Ishikawa (cell line): ENCODE data around the gene S1PR2.

Source experiments
- CEBPB ChIP-seq: IDR thresholded peaks from 2 replicates; pipeline ENCODE4 v1.6.1; 2012
- CREB1 ChIP-seq: IDR thresholded peaks from 2 replicates; pipeline ENCODE4 v1.6.1; 2012; ENCODE audit warnings: low read depth
- EGR1 ChIP-seq: IDR thresholded peaks from 2 replicates; pipeline ENCODE4 v1.6.1; 2012
- EP300 ChIP-seq: IDR thresholded peaks from 2 replicates; pipeline ENCODE4 v1.6.1; 2012; ENCODE audit warnings: borderline replicate concordance
- FOXM1 ChIP-seq: IDR thresholded peaks from 2 replicates; pipeline ENCODE4 v1.6.1; 2012; ENCODE audit warnings: low read depth, borderline replicate concordance
- NFIC ChIP-seq: IDR thresholded peaks from 2 replicates; pipeline ENCODE4 v1.6.1; 2012
- RAD21 ChIP-seq: IDR thresholded peaks from 2 replicates; pipeline ENCODE4 v1.6.1; 2012; ENCODE audit warnings: low read depth
- TAF1 ChIP-seq: IDR thresholded peaks from 2 replicates; pipeline ENCODE4 v1.6.1; 2012; ENCODE audit warnings: low read depth, mild to moderate bottlenecking
- TCF12 ChIP-seq: IDR thresholded peaks from 2 replicates; pipeline ENCODE4 v1.6.1; 2012; ENCODE audit warnings: low read depth
- TEAD4 ChIP-seq: IDR thresholded peaks from 2 replicates; pipeline ENCODE4 v1.6.1; 2012
- YY1 ChIP-seq: IDR thresholded peaks from 2 replicates; pipeline ENCODE4 v1.6.1; 2012; ENCODE audit warnings: low read depth
- ZBTB7A ChIP-seq: IDR thresholded peaks from 2 replicates; pipeline ENCODE4 v1.6.1; 2012; ENCODE audit warnings: low read depth
- TF ChIP-seq, protein P1 (sequence below): IDR thresholded peaks from 2 replicates; pipeline ENCODE4 v1.6.1; 2012
- TF ChIP-seq, protein P2 (sequence below): IDR thresholded peaks from 2 replicates; pipeline ENCODE4 v1.6.1; 2012
- TF ChIP-seq, protein P3 (sequence below): IDR thresholded peaks from 2 replicates; pipeline ENCODE4 v1.6.1; 2012; ENCODE audit warnings: low read depth, mild to moderate bottlenecking

The S1PR2 gene

DNA sequence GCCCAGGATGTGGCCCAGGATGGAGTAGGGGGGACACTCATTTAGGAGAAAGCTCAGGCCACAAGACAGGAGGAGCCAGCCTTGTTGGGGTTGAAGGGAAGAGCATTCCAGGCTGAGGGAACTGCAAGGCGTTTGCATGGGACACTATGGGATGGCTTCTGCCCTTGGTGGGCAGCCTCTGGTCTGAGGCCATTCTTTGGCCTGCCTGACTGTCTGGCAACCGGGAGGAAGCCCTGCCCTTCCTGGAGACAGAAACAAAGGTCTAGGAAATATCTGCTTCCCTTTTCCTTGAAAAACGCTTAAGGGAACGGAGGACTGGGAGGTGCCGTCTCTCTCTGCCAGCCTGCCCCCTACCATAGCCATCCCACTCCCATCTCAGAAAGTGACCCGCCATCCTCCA lies 36.9 kb upstream of the S1PR2 start:
- TF ChIP-seq EP300, result no peak
- TF ChIP-seq CREB1, result no peak
- TF ChIP-seq TCF12, result no peak
- no peak for TF ChIP-seq RAD21
- TF ChIP-seq TAF1, result no peak
- TF ChIP-seq, protein P1, sequence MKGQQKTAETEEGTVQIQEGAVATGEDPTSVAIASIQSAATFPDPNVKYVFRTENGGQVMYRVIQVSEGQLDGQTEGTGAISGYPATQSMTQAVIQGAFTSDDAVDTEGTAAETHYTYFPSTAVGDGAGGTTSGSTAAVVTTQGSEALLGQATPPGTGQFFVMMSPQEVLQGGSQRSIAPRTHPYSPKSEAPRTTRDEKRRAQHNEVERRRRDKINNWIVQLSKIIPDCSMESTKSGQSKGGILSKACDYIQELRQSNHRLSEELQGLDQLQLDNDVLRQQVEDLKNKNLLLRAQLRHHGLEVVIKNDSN, result no peak

DNA sequence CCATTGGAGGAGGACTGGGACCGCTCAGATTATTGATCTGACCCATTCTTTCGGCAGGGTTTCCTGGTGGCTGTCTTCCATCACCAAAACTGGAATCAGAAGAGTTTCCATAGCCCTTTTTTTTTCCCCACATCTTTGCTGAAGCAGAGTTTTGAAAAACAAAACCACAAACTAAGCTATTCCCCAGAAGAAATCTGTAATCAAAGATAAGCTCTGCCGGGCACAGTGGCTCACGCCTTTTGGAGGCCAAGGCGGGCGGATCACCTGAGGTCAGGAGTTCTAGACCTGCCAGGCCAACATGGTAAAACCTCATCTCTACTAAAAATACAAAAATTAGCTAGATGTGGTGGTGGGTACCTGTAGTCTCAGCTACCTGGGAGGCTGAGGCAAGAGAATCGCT lies 35.6 kb upstream of the S1PR2 start:
- TF ChIP-seq, protein P1, result no peak
- TF ChIP-seq TAF1 (no peak), TEAD4 (no peak), CREB1 (no peak), TCF12 (no peak)

DNA sequence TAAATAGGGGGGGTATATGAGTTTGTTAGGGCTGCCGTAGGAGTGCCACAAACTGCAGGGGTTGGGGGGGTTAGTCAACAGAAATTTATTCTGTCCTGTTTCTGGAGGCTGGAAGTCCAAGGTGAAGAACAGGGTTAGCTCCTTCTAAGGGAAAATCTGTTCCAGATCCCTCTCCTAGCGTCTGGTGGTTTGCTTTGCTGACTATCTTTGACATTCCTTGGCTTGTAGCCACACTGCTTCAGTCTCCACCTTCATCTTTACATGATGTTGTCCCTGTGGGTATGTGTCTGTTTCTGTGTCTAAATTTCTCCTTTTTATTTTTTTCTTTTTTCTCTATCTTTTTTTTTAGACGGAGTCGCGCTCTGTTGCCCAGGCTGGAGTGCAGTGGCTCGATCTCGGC lies 31.6 kb upstream of the S1PR2 start:
- TF ChIP-seq TCF12 (no peak), TEAD4 (no peak), ZBTB7A (no peak), YY1 (no peak), NFIC (no peak), EP300 (no peak), TAF1 (no peak), RAD21 (no peak)
- TF ChIP-seq, protein P1, result no peak
- TF ChIP-seq, protein P2, sequence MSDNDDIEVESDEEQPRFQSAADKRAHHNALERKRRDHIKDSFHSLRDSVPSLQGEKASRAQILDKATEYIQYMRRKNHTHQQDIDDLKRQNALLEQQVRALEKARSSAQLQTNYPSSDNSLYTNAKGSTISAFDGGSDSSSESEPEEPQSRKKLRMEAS, result no peak
- TF ChIP-seq, protein P3, sequence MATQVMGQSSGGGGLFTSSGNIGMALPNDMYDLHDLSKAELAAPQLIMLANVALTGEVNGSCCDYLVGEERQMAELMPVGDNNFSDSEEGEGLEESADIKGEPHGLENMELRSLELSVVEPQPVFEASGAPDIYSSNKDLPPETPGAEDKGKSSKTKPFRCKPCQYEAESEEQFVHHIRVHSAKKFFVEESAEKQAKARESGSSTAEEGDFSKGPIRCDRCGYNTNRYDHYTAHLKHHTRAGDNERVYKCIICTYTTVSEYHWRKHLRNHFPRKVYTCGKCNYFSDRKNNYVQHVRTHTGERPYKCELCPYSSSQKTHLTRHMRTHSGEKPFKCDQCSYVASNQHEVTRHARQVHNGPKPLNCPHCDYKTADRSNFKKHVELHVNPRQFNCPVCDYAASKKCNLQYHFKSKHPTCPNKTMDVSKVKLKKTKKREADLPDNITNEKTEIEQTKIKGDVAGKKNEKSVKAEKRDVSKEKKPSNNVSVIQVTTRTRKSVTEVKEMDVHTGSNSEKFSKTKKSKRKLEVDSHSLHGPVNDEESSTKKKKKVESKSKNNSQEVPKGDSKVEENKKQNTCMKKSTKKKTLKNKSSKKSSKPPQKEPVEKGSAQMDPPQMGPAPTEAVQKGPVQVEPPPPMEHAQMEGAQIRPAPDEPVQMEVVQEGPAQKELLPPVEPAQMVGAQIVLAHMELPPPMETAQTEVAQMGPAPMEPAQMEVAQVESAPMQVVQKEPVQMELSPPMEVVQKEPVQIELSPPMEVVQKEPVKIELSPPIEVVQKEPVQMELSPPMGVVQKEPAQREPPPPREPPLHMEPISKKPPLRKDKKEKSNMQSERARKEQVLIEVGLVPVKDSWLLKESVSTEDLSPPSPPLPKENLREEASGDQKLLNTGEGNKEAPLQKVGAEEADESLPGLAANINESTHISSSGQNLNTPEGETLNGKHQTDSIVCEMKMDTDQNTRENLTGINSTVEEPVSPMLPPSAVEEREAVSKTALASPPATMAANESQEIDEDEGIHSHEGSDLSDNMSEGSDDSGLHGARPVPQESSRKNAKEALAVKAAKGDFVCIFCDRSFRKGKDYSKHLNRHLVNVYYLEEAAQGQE, result no peak

DNA sequence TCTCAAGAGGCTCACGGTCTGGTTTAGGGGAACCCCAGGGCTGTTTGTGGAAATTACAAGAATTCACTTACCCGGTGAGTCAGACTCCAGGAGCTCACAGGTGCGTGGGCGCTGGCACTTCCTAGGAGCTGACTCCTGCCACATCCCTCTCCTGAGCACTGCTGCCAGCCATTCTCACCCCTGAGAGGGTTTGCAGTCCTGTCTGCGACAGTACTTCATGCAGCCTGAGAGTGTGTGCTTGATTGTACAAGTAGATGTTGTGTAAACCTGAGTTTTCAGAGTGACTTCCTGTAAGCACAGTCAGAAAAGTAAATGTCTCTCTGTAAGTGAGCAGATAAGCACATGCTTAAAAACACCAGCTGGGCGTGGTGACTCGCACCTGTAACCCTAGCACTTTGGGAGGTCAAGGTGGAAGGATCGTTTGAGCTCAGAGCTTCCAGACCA lies 29.0 kb upstream of the S1PR2 start:
- TF ChIP-seq TAF1 (no peak), CREB1 (no peak), EGR1 (0 out of 2 replicates have a peak, but pooled peaks have one; percentile 29), RAD21 (no peak)

DNA sequence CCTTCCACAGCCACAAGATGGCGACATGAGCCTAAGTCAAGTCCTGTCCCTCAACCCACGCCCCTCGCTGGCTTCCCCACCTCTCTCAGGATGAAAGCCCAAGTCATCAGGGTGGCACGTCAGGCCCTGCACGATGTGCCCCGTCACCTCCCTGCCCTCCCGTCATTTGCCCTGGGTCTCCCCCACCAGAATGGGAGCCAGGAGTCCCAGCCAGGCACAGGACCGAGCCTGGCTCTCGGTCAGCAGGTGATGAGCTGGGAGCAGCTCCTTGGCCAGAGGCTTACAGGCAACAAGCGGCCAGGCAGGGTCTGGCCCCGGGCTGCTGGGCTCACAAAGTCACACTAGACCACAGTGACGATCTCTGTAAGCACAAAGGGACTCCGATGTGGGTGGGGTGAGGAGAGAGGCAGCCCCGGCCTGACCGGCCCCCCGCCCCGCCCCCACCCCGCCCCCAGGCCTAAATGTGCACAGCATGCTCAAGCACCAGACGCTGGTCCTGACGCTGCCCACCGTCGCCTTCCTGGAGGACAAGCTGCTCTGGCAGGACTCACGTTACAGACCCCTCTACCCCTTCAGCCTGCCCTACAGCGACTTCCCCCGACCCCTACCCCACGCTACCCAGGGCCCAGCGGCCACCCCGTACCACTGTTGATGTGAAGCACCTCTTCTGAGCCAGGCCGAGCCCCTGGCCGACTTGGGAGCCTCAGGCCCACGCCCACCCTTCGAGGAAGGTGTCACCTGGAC lies 28.2 kb upstream of the S1PR2 start:
- TF ChIP-seq TEAD4, result no peak
- TF ChIP-seq, protein P1, result no peak
- TF ChIP-seq RAD21, result peak; percentile 64

DNA sequence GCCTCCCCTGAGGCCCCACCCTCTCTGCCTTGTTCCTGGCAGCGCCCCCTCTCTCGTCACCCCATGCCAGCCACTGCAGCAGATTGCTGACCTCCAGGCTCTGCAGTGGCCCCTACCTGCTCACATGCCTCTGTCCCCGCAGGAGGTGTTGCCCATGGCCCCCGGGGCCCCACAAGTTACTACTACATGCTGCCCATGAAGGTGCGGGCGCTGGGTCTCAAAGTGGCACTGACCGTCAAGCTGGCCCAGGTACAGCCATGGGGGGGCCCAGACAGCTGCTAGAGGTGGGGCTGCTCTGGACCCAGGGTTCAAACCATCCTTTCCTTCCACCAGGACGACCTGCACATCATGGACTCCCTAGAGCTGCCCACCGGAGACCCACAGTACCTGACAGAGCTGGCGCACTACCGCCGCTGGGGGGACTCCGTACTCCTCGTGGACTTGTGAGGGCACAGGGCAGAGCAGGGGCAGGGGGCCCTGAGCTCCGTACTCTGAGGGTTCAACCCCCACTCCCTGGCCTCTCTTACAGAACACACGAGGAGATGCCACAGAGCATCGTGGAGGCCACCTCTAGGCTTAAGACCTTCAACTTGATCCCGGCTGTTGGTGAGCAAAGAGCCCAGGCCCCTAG lies 27.1 kb upstream of the S1PR2 start:
- no peak for TF ChIP-seq EGR1
- TF ChIP-seq FOXM1, result no peak
- TF ChIP-seq CEBPB, result no peak

DNA sequence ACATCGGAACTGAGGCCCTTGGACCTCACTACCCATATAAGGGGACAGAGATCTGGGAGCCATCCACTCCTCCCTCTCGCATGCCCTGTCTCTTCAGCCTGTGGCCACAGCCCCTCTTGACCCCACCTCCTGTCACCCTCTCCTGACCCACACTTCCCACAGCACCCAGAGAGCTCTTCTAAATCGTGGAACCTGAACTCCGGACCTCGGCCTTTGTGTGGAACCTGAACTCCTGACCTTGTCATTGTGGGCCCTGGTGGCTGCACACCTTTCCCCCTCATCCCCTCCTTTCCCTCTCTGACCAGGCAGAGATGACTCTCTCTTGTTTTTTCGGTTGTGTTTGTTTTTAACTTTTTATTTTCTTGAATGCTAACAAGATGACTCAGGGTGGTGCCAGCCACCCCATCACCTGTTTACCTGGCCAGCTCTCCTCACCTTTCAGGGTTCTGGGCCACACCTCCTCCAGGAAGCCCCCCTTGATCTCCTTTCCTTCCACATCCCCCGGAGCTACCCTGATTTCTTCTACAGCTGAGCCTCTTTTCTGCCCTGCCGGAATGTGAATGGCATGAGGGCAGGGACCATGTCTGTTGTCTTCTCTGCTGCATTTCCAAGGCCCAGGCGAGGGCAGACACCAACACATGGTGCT lies 26.0 kb upstream of the S1PR2 start:
- TF ChIP-seq TAF1, result no peak
- TF ChIP-seq ZBTB7A, result no peak
- no peak for TF ChIP-seq CEBPB
- TF ChIP-seq EGR1, result no peak
- no peak for TF ChIP-seq YY1
- no peak for TF ChIP-seq CREB1
- no peak for TF ChIP-seq RAD21

DNA sequence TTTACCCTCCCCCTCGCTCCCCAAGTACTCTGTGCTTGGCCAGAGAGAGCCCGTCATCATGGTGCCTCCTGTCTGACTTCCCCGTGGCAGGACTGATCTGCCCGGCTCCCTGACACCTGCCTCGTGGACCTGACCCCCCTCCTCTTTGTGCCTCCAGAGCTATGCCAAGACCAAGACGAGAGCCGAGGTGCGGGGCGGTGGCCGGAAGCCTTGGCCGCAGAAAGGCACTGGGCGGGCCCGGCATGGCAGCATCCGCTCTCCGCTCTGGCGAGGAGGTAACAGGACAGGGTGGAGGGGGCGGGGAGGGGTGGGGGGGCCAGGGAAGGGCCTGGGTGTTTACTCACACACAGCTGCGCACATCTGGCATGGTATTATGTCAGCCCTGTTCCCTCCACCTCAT lies 25.4 kb upstream of the S1PR2 start:
- TF ChIP-seq ZBTB7A (no peak), TEAD4 (no peak), EGR1 (no peak), RAD21 (no peak), TAF1 (no peak), CREB1 (no peak), TCF12 (no peak)
- TF ChIP-seq, protein P1, result no peak
